NCI-H146 (cell line): Measurements from ENCODE around the gene OGA.

Source experiments
- DNase-seq: peaks from one replicate; lab custom pipeline; 2025; lab: John Stamatoyannopoulos, UW

OGA gene

GRCh38 chr10:101758858-101759257 is 59.4 kb downstream of the OGA start:
- DNase-seq = no peak

- DNase-seq = no peak
Measured at GRCh38 chr10:101752241-101752640, 66.0 kb downstream of the OGA start.

GRCh38 chr10:101749047-101750016 is 68.9 kb downstream of the OGA start:
- DNase-seq = no peak

GRCh38 chr10:101748496-101748895 is 69.7 kb downstream of the OGA start:
- no peak for DNase-seq

- no peak for DNase-seq
Measured at GRCh38 chr10:101745074-101745696, 73.1 kb downstream of the OGA start.

- no peak for DNase-seq
Measured at GRCh38 chr10:101744267-101744666, 74.0 kb downstream of the OGA start.

GRCh38 chr10:101741938-101742337 is 76.3 kb downstream of the OGA start:
- DNase-seq = no peak

- DNase-seq = no peak
Measured at GRCh38 chr10:101736666-101737065, 81.6 kb downstream of the OGA start.
